ENCODE results near the gene LYZL6. TPM values are rescaled to one million over a fixed set of nuclear protein-coding genes. Genes with fewer than 3 reads are reported as not detected.

The LYZL6 gene, protein sequence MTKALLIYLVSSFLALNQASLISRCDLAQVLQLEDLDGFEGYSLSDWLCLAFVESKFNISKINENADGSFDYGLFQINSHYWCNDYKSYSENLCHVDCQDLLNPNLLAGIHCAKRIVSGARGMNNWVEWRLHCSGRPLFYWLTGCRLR
- polyA plus RNA-seq (2013, experiment 1 of 2; ENCODE audit: insufficient read length), result not detected
- polyA plus RNA-seq (2013, experiment 2 of 2; ENCODE audit: insufficient read length), result not detected

DNA sequence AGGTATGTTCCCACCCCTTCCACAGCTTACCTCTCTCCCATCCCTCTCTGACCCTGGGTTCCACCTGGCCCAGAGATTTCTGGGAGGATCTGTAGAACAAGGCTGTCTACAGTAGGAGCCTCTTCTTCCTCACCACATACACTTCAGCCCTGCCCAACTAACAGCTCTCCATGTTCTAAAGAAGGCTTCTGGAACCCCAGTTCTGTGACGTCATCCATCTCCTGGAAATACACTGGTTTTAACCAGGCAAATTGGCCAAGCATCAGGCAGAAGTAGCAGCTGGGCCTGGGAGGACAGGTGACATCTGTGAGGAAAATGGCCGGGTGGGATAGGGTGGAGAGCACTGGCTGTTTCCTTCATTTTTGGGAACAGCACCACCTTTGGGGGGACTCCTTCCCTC lies at the start of gene LYZL6:
TSS of gene LYZL6 (minus strand) at position 177 of the 400 bp plus-strand sequence. CDS start 4,357 bp downstream, outside the sequence.
- no peak for DNase-seq

DNA sequence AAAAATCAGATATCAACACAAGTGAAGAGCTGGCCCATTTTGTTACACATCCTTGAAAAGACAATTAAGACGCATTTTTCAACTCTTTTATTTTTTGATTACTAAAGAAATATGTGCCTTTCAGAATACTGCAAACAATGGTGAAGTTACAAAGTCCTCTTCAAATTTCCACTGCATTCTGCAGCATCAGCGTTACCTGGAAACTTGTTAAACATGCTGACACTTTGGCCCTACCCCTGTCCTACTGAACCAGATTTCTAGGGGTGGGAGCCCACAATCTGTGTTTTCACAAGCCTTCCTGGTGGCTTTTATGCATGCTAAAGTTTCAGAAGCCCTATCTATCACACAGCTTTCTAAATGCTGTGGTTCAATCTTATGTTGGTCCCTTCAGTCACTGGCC lies 47.6 kb upstream of the LYZL6 start:
- no peak for DNase-seq

DNA sequence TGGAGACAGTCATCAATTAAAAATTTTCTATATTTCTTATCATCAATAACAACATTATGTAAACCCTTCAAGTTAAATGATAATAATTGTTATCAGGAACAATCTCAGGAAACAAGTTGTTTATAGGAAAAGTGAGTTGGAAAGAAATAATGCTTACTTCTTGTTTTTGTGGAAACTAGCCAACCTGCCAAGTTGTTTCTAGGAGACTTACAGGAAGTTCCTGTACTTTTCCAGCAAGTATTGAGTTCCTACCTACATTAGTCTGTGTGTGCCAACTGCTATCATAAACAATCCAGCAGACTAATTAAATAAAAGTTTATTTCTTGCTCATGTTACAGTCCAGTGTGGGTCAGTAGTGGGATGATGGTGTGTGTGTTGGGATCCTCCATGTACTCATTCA lies 44.7 kb upstream of the LYZL6 start:
- DNase-seq, result no peak

DNA sequence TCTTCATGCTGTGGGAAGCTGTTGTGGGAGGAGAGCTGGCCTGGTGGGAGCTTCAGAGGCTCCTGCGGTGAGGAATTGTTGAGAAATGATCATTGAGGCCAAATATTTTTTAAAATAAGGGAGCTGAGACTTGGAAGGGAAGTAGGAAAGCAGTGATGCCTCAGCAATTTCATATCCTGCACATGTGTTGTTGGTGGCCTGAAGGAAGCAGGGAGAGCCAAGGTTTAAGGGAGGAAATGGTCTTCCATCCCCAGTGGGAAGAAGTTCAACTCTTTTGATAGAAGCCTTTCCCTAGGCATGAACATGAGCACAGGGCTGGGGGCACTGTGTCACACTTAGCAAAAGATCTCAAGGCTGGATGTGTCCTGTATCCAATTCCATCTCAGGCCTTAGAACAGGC lies 43.1 kb upstream of the LYZL6 start, which contains the start of gene CCL14:
TSS of gene CCL14 (minus strand) at position 87 of the 400 bp plus-strand sequence. CDS start at position 7, 80 bp downstream.
- no peak for DNase-seq

DNA sequence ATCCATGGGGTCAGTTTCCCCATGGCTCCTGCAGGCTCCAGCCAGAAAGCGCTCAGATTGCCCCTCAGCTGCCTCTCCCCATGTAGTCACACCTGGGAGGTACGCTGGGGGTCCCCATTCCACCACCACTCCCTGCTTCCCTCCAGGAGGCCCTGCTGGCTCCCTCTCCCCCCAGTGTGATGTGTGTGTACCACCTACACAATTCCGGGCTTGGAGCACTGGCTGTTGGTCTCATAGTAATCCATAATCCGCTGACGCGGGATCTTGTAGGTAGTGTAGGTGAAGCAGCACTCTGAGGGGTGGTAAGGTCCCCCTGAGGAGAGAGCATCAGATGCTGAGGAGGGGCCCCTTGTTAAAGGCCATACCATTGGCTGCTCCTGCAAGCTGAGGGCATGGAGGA lies 40.6 kb upstream of the LYZL6 start:
- DNase-seq, result no peak

DNA sequence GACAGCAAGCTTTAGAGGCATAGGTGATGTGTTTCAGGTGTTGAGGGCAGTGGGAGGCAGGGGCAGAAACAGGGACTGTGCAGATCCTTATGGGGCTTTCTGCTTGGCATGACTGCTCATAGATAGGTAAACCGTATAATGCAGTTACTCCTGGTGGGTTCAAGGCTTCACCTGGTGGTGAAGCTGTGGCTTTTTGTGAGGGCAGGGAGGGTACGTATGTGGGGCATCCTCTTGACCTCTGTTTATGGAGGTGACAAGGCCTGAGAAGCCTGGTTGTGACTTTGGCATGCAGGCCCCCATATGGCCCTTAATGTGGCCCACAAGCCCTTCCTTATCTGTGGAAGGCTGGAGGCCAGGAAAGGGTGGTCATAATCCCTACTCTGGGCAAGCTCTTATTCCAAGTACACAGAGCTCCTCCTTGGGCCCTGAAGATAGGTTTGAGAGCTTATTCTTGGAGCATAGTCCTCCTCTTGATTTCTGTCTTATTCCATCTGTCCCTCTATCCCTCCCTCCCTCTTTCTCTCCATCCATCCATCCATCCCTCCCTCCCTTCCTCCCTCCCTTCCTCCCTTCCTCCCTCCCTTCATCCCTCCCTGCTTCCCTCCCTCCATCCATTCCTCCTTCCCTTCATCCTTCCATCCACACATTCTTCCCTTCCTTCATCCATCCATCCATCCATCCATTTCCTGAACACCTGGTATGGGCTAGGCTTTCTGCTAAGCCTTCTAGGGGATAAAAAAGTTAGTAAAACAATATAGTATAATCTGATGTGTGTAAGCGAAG lies 39.1 kb upstream of the LYZL6 start:
- DNase-seq, result no peak

DNA sequence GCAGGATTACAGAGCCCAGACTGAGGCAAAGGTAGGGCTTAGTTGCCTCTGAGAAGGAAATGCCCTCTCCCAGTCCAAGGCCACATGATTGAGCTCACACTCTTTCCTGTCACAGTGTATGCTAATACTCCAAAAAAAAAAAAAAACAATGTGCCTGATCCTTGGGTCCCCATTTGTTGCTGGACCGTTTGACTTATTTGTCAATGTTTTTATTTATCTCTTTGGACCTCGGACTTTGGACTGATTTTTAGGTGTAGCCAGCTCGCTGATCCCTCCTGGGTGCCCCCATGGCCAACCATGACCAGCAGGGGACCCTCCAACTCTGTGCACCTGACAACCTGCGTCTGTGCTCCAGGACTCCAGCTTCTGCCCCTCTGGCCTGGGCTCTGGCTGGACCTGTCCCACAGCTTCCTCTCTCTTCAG lies 38.4 kb upstream of the LYZL6 start:
- DNase-seq, result no peak

DNA sequence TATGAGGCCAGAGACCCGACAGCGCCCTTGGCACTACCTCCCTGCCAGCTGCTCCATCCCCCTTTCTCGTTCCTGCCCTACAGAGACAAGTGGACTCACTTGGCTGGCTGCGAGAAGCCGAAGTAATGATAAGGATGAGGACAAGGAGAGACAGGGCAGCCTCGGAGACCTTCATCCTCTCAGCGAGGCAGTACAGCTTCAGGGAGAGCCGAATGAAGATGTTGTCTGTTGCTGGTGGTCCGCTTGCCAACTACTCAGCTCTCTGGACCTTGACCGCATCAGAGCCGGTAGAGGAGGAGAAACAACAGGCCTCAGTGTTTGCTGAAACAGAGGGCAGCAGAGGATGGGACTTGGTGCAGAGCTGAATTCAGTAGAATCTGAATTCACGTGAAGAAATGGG lies 37.7 kb upstream of the LYZL6 start, which contains the start of gene CCL16:
TSS of gene CCL16 (minus strand) at position 252 of the 400 bp plus-strand sequence. CDS start at position 175, 77 bp downstream.
- no peak for DNase-seq

DNA sequence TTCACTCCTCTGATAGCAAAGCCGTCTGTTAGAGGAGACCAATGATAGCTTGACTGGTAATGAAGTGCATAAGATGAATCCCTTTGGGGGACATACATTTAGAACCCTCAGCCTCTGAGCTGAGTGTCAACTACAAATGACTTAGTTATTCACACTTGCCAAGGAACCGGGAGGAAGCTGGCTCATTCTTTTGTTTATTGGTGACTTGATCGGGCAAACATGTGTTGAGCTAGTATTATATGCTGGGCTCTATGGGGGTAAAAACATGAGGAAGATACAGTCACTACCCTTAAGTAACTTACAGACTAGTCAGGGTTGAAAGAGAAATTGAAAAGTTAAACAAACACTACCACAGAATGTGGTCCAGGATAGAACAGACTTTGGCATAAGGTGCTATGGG lies 34.8 kb upstream of the LYZL6 start:
- no peak for DNase-seq

GRCh38 chr17:35977509-35977908 lies 34.0 kb upstream of the LYZL6 start:
- DNase-seq, result no peak

- DNase-seq, result peak; percentile 6
These were observed 30.1 kb upstream of the LYZL6 start for GRCh38 chr17:35973333-35974260.

GRCh38 chr17:35972945-35973332 lies 29.4 kb upstream of the LYZL6 start:
- no peak for DNase-seq

DNA sequence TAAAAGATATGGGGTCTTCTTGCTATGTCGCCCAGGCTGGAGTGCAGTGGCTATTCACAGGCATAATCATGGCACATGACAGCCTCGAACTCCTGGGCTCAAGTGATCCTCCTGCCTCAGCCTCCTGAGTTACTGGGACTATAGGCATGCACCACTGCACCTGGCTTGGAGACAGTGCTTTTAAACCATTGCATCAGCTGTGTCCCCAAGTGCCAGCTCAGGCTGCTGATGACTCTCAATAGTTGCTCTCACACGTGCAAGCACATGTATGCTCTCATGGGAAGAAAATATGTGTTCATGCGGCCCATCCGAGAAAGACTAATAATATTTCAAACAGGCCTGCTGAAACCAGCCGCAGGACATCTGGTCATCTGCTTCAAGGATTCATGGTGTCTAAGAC lies 29.0 kb upstream of the LYZL6 start:
- DNase-seq, result no peak

- no peak for DNase-seq
These were observed 28.6 kb upstream of the LYZL6 start for GRCh38 chr17:35972066-35972465.

GRCh38 chr17:35969558-35970380 lies 26.3 kb upstream of the LYZL6 start:
- DNase-seq, result peak; percentile 64

GRCh38 chr17:35968520-35969054 lies 25.1 kb upstream of the LYZL6 start:
- DNase-seq, result no peak

DNA sequence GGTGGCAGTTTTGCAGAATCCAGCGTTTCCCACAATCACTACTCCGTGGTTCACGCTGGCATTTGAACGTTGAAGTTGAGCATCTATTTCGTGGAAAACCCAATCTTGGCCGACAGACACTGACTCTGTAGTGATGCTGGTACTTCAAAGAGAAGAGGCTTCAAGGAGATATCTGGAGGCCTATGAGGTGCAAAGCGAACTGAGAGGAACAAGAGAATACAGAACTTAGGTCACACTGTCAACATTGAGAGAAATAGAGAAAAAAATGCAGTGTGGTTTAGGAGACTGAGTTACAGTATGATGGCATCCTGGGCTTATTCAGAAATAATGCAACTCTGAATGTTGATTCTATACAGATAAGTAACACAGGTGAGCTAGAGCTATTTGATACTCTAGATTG lies 21.8 kb upstream of the LYZL6 start:
- DNase-seq, result no peak

DNA sequence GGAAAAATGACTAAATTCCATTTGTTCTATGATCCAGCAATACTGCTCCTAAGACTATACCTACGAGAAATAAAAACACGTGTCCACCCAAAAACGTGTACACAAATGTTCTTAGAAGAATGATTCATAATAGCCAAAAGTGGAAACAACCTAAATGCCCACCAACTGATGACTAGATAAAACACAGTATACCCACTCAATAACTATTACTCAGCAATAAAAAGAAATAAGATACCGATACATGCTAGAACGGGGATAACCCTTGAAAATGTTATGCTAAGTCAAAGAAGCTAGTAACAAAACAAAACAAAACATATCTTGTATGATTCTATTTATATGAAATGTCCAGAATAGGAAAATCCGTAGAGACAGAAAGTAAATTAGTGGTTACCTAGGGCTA lies 20.1 kb upstream of the LYZL6 start:
- DNase-seq, result no peak

- no peak for DNase-seq
These were observed 10.2 kb upstream of the LYZL6 start for GRCh38 chr17:35953720-35954119.

DNA sequence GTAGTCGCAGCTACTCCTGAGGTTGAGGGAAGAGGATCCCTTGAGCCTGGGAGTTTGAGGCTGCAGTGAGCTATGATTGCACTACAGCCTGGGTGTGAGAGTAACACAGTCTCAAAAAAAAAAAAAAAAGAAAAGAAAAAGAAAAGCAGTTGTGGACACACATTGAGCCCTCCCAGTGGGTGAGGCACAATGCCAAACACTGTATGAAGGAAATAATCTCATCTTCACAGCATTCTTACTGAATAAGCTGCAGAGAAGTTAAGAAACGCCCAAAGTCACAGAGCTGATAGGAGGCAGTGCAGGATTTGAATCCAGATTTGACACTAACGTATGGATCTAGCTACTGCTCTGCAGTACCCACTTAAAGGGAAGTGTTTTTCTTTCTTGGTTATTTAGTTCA lies 5.9 kb upstream of the LYZL6 start:
- DNase-seq, result no peak

DNA sequence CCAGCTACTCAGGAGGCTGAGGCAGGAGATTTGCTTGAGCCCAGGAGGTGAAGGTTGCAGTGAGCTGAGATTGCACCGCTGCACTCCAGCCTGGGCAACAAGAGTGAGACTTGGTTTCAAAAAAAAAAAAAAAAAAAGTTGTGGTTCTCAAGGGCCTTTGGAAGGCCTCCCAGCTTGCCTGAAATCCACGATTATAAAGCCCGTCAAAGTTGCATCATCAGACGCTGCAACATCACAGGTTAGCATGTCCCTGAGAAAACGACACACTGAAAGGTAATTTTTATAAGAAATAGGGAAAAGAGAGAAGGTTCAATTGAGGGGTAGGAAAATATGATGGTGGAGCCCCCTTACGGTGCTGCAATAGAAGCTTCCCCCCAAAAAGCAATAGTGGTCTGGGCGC lies 4.6 kb upstream of the LYZL6 start:
- no peak for DNase-seq

DNA sequence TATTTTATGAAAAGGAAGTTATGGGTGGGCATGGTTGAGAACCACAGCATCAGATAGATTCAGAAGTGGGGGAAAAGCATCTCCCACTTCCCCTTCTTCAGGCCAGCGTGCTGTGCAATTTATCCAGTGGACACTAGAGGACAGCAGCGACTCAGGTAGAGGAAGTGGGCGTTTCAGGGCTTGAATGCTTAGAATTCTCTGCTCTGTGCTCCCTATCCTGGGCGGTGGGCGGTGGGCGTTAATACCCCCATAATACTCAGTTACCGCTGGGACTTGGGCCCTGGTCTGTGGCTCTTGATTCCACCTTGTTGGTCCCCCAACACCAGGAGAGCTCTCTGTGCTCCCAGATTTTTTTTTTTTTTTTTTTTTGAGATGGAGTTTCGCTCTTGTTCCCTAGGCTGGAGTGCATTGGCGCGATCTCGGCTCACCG lies 3.7 kb upstream of the LYZL6 start:
- peak; percentile 19 for DNase-seq
